ENCODE results near the gene VIPR2. TPM values are rescaled to one million over a fixed set of nuclear protein-coding genes. Genes with fewer than 3 reads are reported as not detected.

VIPR2 gene
- polyA plus RNA-seq, 1 donor from 2014 or later, result 0.51 TPM

GRCh38 chr7:159172400-159172799 is 27.7 kb upstream of the VIPR2 start:
- no peak overlapping the region for H3K4me3 ChIP-seq (ENCODE audit: low read length)
- no peaks in the 10 kb centered on the region for H3K36me3 ChIP-seq (ENCODE audit: insufficient read depth, low read length)
- no peak overlapping the region for H3K27ac ChIP-seq (ENCODE audit: low read length)
- no peaks in the 10 kb centered on the region for H3K27me3 ChIP-seq (ENCODE audit: insufficient read depth, low read depth, low read length)
- no peaks in the 10 kb centered on the region for H3K9me2 ChIP-seq (ENCODE audit: insufficient read depth, low read length)
- no peak overlapping the region for H2AFZ ChIP-seq (ENCODE audit: low read depth, low read length)
- no peaks in the 10 kb centered on the region for H4K20me1 ChIP-seq (ENCODE audit: insufficient read depth)
- no peak overlapping the region for H3K4me2 ChIP-seq (ENCODE audit: low read length)
- no peak overlapping the region for H3K9ac ChIP-seq (ENCODE audit: low read length)
- H3K9me3 ChIP-seq (ENCODE audit: low read length), result peaks cover 5% of the 10 kb centered on the region
- TF ChIP-seq EP300 (conservative IDR thresholded peaks at IDR 0.05; ENCODE audit: poor library complexity, severe bottlenecking), result no peak
- no peak for TF ChIP-seq POLR2AphosphoS5 (IDR thresholded peaks at IDR 0.05)
- TF ChIP-seq RAD21 (conservative IDR thresholded peaks at IDR 0.05), result no peak
- no peak for TF ChIP-seq MXI1 (conservative IDR thresholded peaks at IDR 0.05; ENCODE audit: poor library complexity, severe bottlenecking)
- TF ChIP-seq REST (IDR thresholded peaks at IDR 0.05; ENCODE audit: borderline replicate concordance), result no peak
- no peak for TF ChIP-seq SMC3 (conservative IDR thresholded peaks at IDR 0.05; ENCODE audit: poor library complexity)
- TF ChIP-seq CTCF (IDR thresholded peaks at IDR 0.05; ENCODE audit: poor library complexity, severe bottlenecking), result no peak
- no peak for TF ChIP-seq EZH2 (IDR thresholded peaks at IDR 0.05; ENCODE audit: borderline replicate concordance, insufficient read depth, low read length, poor library complexity, severe bottlenecking)
- TF ChIP-seq TAF1 (IDR thresholded peaks at IDR 0.05; ENCODE audit: low read depth), result no peak
- H3K79me2 ChIP-seq (replicated peaks; ENCODE audit: insufficient read depth, low read length), result no peaks in the 10 kb centered on the region
- no peaks in the 10 kb centered on the region for H3F3A ChIP-seq (ENCODE audit: insufficient read depth, low read length, poor library complexity, severe bottlenecking)

GRCh38 chr7:159169391-159169790 is 24.7 kb upstream of the VIPR2 start:
- Histone ChIP-seq H2AFZ (ENCODE audit: low read depth, low read length) (no peak overlapping the region), H3K36me3 (ENCODE audit: insufficient read depth, low read length) (no peaks in the 10 kb centered on the region), H3K9me3 (ENCODE audit: low read length) (peaks cover 2% of the 10 kb centered on the region), H3K27me3 (ENCODE audit: insufficient read depth, low read depth, low read length) (no peaks in the 10 kb centered on the region), H3K4me3 (ENCODE audit: low read length) (no peak overlapping the region), H3K79me2 (replicated peaks; ENCODE audit: insufficient read depth, low read length) (no peaks in the 10 kb centered on the region), H3K27ac (ENCODE audit: low read length) (no peak overlapping the region), H3K9me2 (ENCODE audit: insufficient read depth, low read length) (no peaks in the 10 kb centered on the region), H3K9ac (ENCODE audit: low read length) (no peak overlapping the region), H3F3A (ENCODE audit: insufficient read depth, low read length, poor library complexity, severe bottlenecking) (no peaks in the 10 kb centered on the region), H3K4me2 (ENCODE audit: low read length) (no peak overlapping the region), H4K20me1 (ENCODE audit: insufficient read depth) (no peaks in the 10 kb centered on the region)
- TF ChIP-seq SMC3 (conservative IDR thresholded peaks at IDR 0.05; ENCODE audit: poor library complexity) (no peak), EP300 (conservative IDR thresholded peaks at IDR 0.05; ENCODE audit: poor library complexity, severe bottlenecking) (no peak), EZH2 (IDR thresholded peaks at IDR 0.05; ENCODE audit: borderline replicate concordance, insufficient read depth, low read length, poor library complexity, severe bottlenecking) (no peak), MXI1 (conservative IDR thresholded peaks at IDR 0.05; ENCODE audit: poor library complexity, severe bottlenecking) (no peak), TAF1 (IDR thresholded peaks at IDR 0.05; ENCODE audit: low read depth) (no peak), POLR2AphosphoS5 (IDR thresholded peaks at IDR 0.05) (no peak), CTCF (IDR thresholded peaks at IDR 0.05; ENCODE audit: poor library complexity, severe bottlenecking) (no peak)

Measured in neural cell (in vitro differentiated cells).